ENCODE measurements around the gene ATP6V1G2. TPM values are rescaled to one million over a fixed set of nuclear protein-coding genes. Genes with fewer than 3 reads are reported as not detected.
"Not testable (repeated sequence)": the region's sequence is repeated elsewhere in the genome, so short reads cannot be mapped to it uniquely, and the experiment has no call there.

ATP6V1G2 gene
- 1 to 10 TPM; 4.1 to 7.4 TPM for total RNA-seq

- peak; percentile 90 to 95 for DNase-seq (ENCODE audit: low spot score in 2 of 2)
- peak within 1 kb of the TSS; percentile 87 to 93 for H3K27ac Mint-ChIP-seq
- H3K9me3 Mint-ChIP-seq: no peaks in the 10 kb centered on the region
- ATAC-seq: peak; percentile 76
- peaks cover 9% of the 10 kb centered on the region in 2 donors for H3K36me3 Mint-ChIP-seq
Observed at GRCh38 chr6:31546339-31546957, at the start of gene ATP6V1G2. ATP6V1G2 (minus strand) TSS chr6:31546608; CDS start chr6:31546559, 49 bp downstream.

GRCh38 chr6:31592396-31592771, 46.0 kb upstream of the ATP6V1G2 start:
- Mint-ChIP-seq H3K9me3 (no peaks in the 10 kb centered on the region), H3K36me3 (no peaks in the 10 kb centered on the region), H3K27ac (peak overlapping the region; percentile 22 to 76)
- DNase-seq (ENCODE audit: low spot score in 2 of 2): no peak
- ATAC-seq: peak; percentile 3 to 14

GRCh38 chr6:31590691-31591090, 44.3 kb upstream of the ATP6V1G2 start:
- H3K9me3 Mint-ChIP-seq; H3K27ac Mint-ChIP-seq; ATAC-seq; H3K36me3 Mint-ChIP-seq; DNase-seq (ENCODE audit: low spot score in 2 of 2): not testable (repeated sequence)

GRCh38 chr6:31588871-31589650, 42.7 kb upstream of the ATP6V1G2 start:
- Mint-ChIP-seq H3K9me3 (no peaks in the 10 kb centered on the region), H3K36me3 (peaks cover 0 to 5% of the 10 kb centered on the region in 2 donors), H3K27ac (peak overlapping the region in 1 of 2 donors; percentile 34)
- DNase-seq (ENCODE audit: low spot score in 2 of 2): no peak
- ATAC-seq: no peak

- no peak for DNase-seq (ENCODE audit: low spot score in 2 of 2)
- Mint-ChIP-seq H3K36me3 (peaks cover 0 to 6% of the 10 kb centered on the region in 2 donors), H3K27ac (peak overlapping the region; percentile 86 to 88), H3K9me3 (no peaks in the 10 kb centered on the region)
- ATAC-seq: peak; percentile 30 to 55
Observed at GRCh38 chr6:31587791-31588777, 41.7 kb upstream of the ATP6V1G2 start.

- ATAC-seq: peak in 1 of 2 donors; percentile 23
- H3K27ac Mint-ChIP-seq: peak overlapping the region; percentile 84 to 86
- DNase-seq (ENCODE audit: low spot score in 2 of 2): no peak
- no peaks in the 10 kb centered on the region for H3K9me3 Mint-ChIP-seq
- H3K36me3 Mint-ChIP-seq: peaks cover 4 to 20% of the 10 kb centered on the region in 2 donors
Observed at GRCh38 chr6:31586599-31587281, 40.3 kb upstream of the ATP6V1G2 start.

GRCh38 chr6:31586008-31586407, 39.6 kb upstream of the ATP6V1G2 start, which contains the start of gene LST1:
LST1 (plus strand) TSS chr6:31586277; CDS start chr6:31587300, 1,023 bp downstream.
- H3K27ac Mint-ChIP-seq: peak within 1 kb of the TSS; percentile 84 to 86
- DNase-seq (ENCODE audit: low spot score in 2 of 2) (no peak), ATAC-seq (no peak)
- H3K9me3 Mint-ChIP-seq: no peaks in the 10 kb centered on the region
- peaks cover 11 to 27% of the 10 kb centered on the region in 2 donors for H3K36me3 Mint-ChIP-seq

GRCh38 chr6:31585491-31585890, 39.1 kb upstream of the ATP6V1G2 start:
- Mint-ChIP-seq H3K9me3 (no peaks in the 10 kb centered on the region), H3K27ac (peak overlapping the region; percentile 84 to 86), H3K36me3 (peaks cover 17 to 32% of the 10 kb centered on the region in 2 donors)
- ATAC-seq (peak; percentile 10 to 38), DNase-seq (ENCODE audit: low spot score in 2 of 2) (no peak)

- Mint-ChIP-seq H3K36me3 (peaks cover 45 to 51% of the 10 kb centered on the region in 2 donors), H3K27ac (peak within 1 kb of the TSS; percentile 95 to 98), H3K9me3 (no peaks in the 10 kb centered on the region)
- ATAC-seq (peak; percentile 3 to 14), DNase-seq (ENCODE audit: low spot score in 2 of 2) (no peak)
Observed at GRCh38 chr6:31582230-31582643, 35.8 kb upstream of the ATP6V1G2 start, which contains the start of gene LTB. LTB (minus strand) TSS chr6:31582424; CDS start chr6:31582417, 7 bp downstream.

GRCh38 chr6:31581434-31582229, 35.2 kb upstream of the ATP6V1G2 start:
- ATAC-seq: no peak
- Mint-ChIP-seq H3K36me3 (peaks cover 51 to 57% of the 10 kb centered on the region in 2 donors), H3K9me3 (no peaks in the 10 kb centered on the region), H3K27ac (peak overlapping the region; percentile 95 to 98)
- no peak for DNase-seq (ENCODE audit: low spot score in 2 of 2)

GRCh38 chr6:31580807-31581433, 34.5 kb upstream of the ATP6V1G2 start:
- Mint-ChIP-seq H3K36me3 (peaks cover 58 to 64% of the 10 kb centered on the region in 2 donors), H3K9me3 (no peaks in the 10 kb centered on the region), H3K27ac (peak overlapping the region; percentile 95 to 98)
- DNase-seq (ENCODE audit: low spot score in 2 of 2) (peak; percentile 90 to 96), ATAC-seq (peak; percentile 60 to 72)

- Mint-ChIP-seq H3K27ac (peak overlapping the region; percentile 72 to 95), H3K36me3 (peaks cover 64% of the 10 kb centered on the region in 2 donors)
Observed at GRCh38 chr6:31580438-31580740, 34.0 kb upstream of the ATP6V1G2 start.

GRCh38 chr6:31579546-31580437, 33.4 kb upstream of the ATP6V1G2 start:
- H3K9me3 Mint-ChIP-seq: no peaks in the 10 kb centered on the region
- peak; percentile 11 to 54 for ATAC-seq
- DNase-seq (ENCODE audit: low spot score in 2 of 2): peak in 1 of 2 donors; percentile 75
- H3K27ac Mint-ChIP-seq: peak overlapping the region; percentile 72 to 95
- H3K36me3 Mint-ChIP-seq: peaks cover 65 to 66% of the 10 kb centered on the region in 2 donors

More at GRCh38 chr6:31580438-31580740, 34.0 kb upstream of the ATP6V1G2 start:
- no peaks in the 10 kb centered on the region for H3K9me3 Mint-ChIP-seq
- peak in 1 of 2 donors; percentile 2 for ATAC-seq
- DNase-seq (ENCODE audit: low spot score in 2 of 2): no peak

- no peak for ATAC-seq
- H3K36me3 Mint-ChIP-seq: peaks cover 65 to 69% of the 10 kb centered on the region in 2 donors
- DNase-seq (ENCODE audit: low spot score in 2 of 2): no peak
- H3K27ac Mint-ChIP-seq: peak overlapping the region; percentile 72 to 95
- no peaks in the 10 kb centered on the region for H3K9me3 Mint-ChIP-seq
Observed at GRCh38 chr6:31579119-31579505, 32.7 kb upstream of the ATP6V1G2 start.

Data from activated naive CD4-positive, alpha-beta T cell treated with anti-CD3 and anti-CD28 coated beads, Interleukin-2, amount 50 U/mL, for 72 hours (primary cell).